NCI-H2081 treated with DMSO at 0.1 percent for 48 hours (cell line): ENCODE data around the gene CTXN1.
"Not testable (repeated sequence)": the region's sequence is repeated elsewhere in the genome, so short reads cannot be mapped to it uniquely, and the experiment has no call there.

Experiments used
- DNase-seq: peaks from one replicate; lab custom pipeline; 2025; lab: John Stamatoyannopoulos, UW

Gene CTXN1

GRCh38 chr19:7900401-7900870 lies 25.5 kb downstream of the CTXN1 start:
- DNase-seq, result no peak

GRCh38 chr19:7899751-7900378 lies 26.1 kb downstream of the CTXN1 start:
- no peak for DNase-seq

GRCh38 chr19:7898967-7899366 lies 27.0 kb downstream of the CTXN1 start:
- no peak for DNase-seq

- DNase-seq, result no peak
These were observed 28.6 kb downstream of the CTXN1 start for GRCh38 chr19:7897292-7897691.

GRCh38 chr19:7895565-7895964 lies 30.4 kb downstream of the CTXN1 start:
- DNase-seq, result no peak

- no peak for DNase-seq
These were observed 31.2 kb downstream of the CTXN1 start for GRCh38 chr19:7894612-7895309.

- DNase-seq, result not testable (repeated sequence)
These were observed 32.4 kb downstream of the CTXN1 start for GRCh38 chr19:7893362-7894101.

- DNase-seq, result no peak
These were observed 37.1 kb downstream of the CTXN1 start for GRCh38 chr19:7888826-7889217.

- DNase-seq, result no peak
These were observed 37.6 kb downstream of the CTXN1 start, which contains the start of gene LRRC8E for GRCh38 chr19:7888145-7888825. LRRC8E (plus strand) TSS chr19:7888510; CDS start chr19:7895604, 7,094 bp downstream.

GRCh38 chr19:7887408-7888144 lies 38.4 kb downstream of the CTXN1 start:
- no peak for DNase-seq

- no peak for DNase-seq
These were observed 40.1 kb downstream of the CTXN1 start for GRCh38 chr19:7885818-7886217.

- no peak for DNase-seq
These were observed 42.0 kb downstream of the CTXN1 start for GRCh38 chr19:7883796-7884570.

GRCh38 chr19:7883105-7883504 lies 42.8 kb downstream of the CTXN1 start:
- DNase-seq, result no peak

GRCh38 chr19:7881910-7882309 lies 44.0 kb downstream of the CTXN1 start:
- no peak for DNase-seq

GRCh38 chr19:7879836-7880235 lies 46.1 kb downstream of the CTXN1 start:
- no peak for DNase-seq

- DNase-seq, result no peak
These were observed 46.7 kb downstream of the CTXN1 start for GRCh38 chr19:7879111-7879807.

GRCh38 chr19:7877249-7877836 lies 48.6 kb downstream of the CTXN1 start:
- DNase-seq, result no peak

GRCh38 chr19:7874897-7875273 lies 51.0 kb downstream of the CTXN1 start:
- DNase-seq, result no peak
